HepG2 (cell line): ENCODE measurements around the gene CEP164.

ENCODE experiments used
- CEBPB ChIP-seq: IDR thresholded peaks from 2 replicates; pipeline ENCODE4 v1.6.1; 2011; ENCODE audit warnings: low read depth, low read length, improper control_type of control experiment, borderline replicate concordance
- CHD2 ChIP-seq: IDR thresholded peaks from 2 replicates; pipeline ENCODE4 v1.6.1; 2011; ENCODE audit warnings: low read depth, low read length, improper control_type of control experiment
- DPF2 ChIP-seq: sonication (generic); formaldehyde crosslinking; IDR thresholded peaks from 2 replicates; pipeline ENCODE4 v1.4.0; 2020; ENCODE audit warnings: mild to moderate bottlenecking, low read depth, missing genetic modification reagents, borderline replicate concordance
- SOX13 ChIP-seq, 3 experiments: fragments of 450-650 bp in 1 of 3; sonication (generic) in 1 of 3; formaldehyde crosslinking in 1 of 3; IDR thresholded peaks in 2 of 3; conservative IDR thresholded peaks in 1 of 3; 2 replicates each; pipeline versions ENCODE4 v1.5.0 to v1.6.1; 2016 to 2020; ENCODE audit warnings: antibody characterized with exemption in 1 of 3, mild to moderate bottlenecking in 1 of 3, missing compliant biosample characterization in 1 of 3, missing genetic modification reagents in 1 of 3, moderate library complexity in 1 of 3
- SP2 ChIP-seq: sonication (generic); formaldehyde crosslinking; IDR thresholded peaks from 2 replicates; pipeline ENCODE4 v1.5.1; 2020; ENCODE audit warnings: mild to moderate bottlenecking, missing genetic modification reagents
- SRF ChIP-seq: IDR thresholded peaks from 2 replicates; pipeline ENCODE4 v1.6.1; 2011; ENCODE audit warnings: mild to moderate bottlenecking, low read depth, low read length, moderate library complexity
- ZFP1 ChIP-seq: IDR thresholded peaks from 2 replicates; pipeline ENCODE4 v1.6.1; 2016
- ZNF232 ChIP-seq: sonication (generic); formaldehyde crosslinking; IDR thresholded peaks from 2 replicates; pipeline ENCODE4 v1.4.0; 2020; ENCODE audit warnings: missing genetic modification reagents, borderline replicate concordance
- ZNF44 ChIP-seq: sonication (generic); formaldehyde crosslinking; IDR thresholded peaks from 2 replicates; pipeline ENCODE4 v1.5.1; 2020; ENCODE audit warnings: mild to moderate bottlenecking, missing genetic modification reagents
- ZNF570 ChIP-seq: sonication (generic); formaldehyde crosslinking; IDR thresholded peaks from 2 replicates; pipeline ENCODE4 v1.4.0; 2020; ENCODE audit warnings: mild to moderate bottlenecking, missing genetic modification reagents, borderline replicate concordance
- ZNF629 ChIP-seq: sonication (generic); formaldehyde crosslinking; conservative IDR thresholded peaks from 2 replicates; pipeline ENCODE4 v1.5.0; 2020; ENCODE audit warnings: missing genetic modification reagents
- ZNF777 ChIP-seq: sonication (generic); formaldehyde crosslinking; IDR thresholded peaks from 2 replicates; pipeline ENCODE4 v1.4.0; 2020; ENCODE audit warnings: missing genetic modification reagents
- TF ChIP-seq, protein P1 (sequence below): sonication (generic); formaldehyde crosslinking; IDR thresholded peaks from 2 replicates; pipeline ENCODE4 v1.5.0; 2020; ENCODE audit warnings: mild to moderate bottlenecking, missing genetic modification reagents, moderate library complexity
- TF ChIP-seq, protein P2 (sequence below): sonication (generic); formaldehyde crosslinking; IDR thresholded peaks from 2 replicates; pipeline ENCODE4 v1.4.0; 2020; ENCODE audit warnings: missing genetic modification reagents

DNA sequence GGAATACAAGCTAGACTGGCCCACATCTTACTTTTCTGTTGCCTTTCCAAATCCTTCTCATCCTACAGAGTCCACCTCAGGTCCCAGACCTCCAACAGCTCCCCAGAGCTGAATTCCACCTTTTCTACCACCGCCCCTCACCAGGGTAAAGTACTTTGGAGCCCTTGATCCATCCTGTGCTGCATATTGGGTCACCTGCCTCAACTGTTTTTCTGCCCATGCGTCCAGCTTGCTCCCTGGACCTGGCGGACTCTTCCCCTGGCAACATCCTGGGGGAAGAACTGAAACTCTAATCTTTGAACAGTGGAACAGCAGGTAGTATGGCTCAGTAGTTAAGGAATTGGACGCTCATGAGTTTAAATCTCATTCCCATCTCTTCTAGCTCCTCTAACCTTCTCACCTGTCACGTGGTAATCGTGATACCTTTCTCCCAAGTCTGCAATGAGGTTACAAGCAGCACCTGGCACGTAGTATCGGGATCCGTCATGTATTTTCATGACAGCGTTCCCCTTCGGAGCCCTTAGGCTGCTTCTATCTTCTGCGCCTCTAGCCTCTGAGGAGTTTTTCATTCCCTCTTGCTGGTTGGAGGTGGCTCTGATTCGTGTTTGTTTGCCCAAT lies 98.1 kb downstream of the CEP164 start:
- TF ChIP-seq, protein P1, sequence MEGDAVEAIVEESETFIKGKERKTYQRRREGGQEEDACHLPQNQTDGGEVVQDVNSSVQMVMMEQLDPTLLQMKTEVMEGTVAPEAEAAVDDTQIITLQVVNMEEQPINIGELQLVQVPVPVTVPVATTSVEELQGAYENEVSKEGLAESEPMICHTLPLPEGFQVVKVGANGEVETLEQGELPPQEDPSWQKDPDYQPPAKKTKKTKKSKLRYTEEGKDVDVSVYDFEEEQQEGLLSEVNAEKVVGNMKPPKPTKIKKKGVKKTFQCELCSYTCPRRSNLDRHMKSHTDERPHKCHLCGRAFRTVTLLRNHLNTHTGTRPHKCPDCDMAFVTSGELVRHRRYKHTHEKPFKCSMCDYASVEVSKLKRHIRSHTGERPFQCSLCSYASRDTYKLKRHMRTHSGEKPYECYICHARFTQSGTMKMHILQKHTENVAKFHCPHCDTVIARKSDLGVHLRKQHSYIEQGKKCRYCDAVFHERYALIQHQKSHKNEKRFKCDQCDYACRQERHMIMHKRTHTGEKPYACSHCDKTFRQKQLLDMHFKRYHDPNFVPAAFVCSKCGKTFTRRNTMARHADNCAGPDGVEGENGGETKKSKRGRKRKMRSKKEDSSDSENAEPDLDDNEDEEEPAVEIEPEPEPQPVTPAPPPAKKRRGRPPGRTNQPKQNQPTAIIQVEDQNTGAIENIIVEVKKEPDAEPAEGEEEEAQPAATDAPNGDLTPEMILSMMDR = no peak
- no peak for TF ChIP-seq SOX13 (IDR thresholded peaks at IDR 0.05)
- TF ChIP-seq SOX13 (CRISPR knock-in tag; conservative IDR thresholded peaks at IDR 0.05 in 1 of 2, IDR thresholded peaks at IDR 0.05 in 1 of 2) = no peak
- no peak for TF ChIP-seq ZNF570
- no peak for TF ChIP-seq ZNF777 (CRISPR knock-in tag)
- no peak for TF ChIP-seq ZNF232 (CRISPR knock-in tag)
- TF ChIP-seq CHD2 = no peak
- no peak for TF ChIP-seq ZNF44 (CRISPR knock-in tag)
- TF ChIP-seq CEBPB = no peak
- TF ChIP-seq SRF = no peak
- no peak for TF ChIP-seq ZFP1 (CRISPR knock-in tag)
- no peak for TF ChIP-seq SP2 (CRISPR knock-in tag)
- no peak for TF ChIP-seq DPF2 (CRISPR knock-in tag)
- TF ChIP-seq, protein P2, sequence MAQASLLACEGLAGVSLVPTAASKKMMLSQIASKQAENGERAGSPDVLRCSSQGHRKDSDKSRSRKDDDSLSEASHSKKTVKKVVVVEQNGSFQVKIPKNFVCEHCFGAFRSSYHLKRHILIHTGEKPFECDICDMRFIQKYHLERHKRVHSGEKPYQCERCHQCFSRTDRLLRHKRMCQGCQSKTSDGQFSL = no peak
- TF ChIP-seq ZNF629 (CRISPR knock-in tag) = no peak
